Astrocyte of the spinal cord (primary cell): ENCODE measurements around the gene BRF1.

Experiments used
- DNase-seq: peaks from one replicate; pipeline ENCODE4 v3.0.0; 2011; ENCODE audit warnings: low read depth, low spot score
- H3K4me3 ChIP-seq: 2 replicates; pipeline ENCODE4 v1.5.1; 2011; ENCODE audit warnings: low read depth, mild to moderate bottlenecking, low read length, moderate library complexity
- CTCF ChIP-seq: IDR thresholded peaks from 2 replicates; pipeline ENCODE4 v1.5.1; 2012; ENCODE audit warnings: low read depth, mild to moderate bottlenecking, low read length, inconsistent platforms
- in situ Hi-C: cut with HindIII; loops from 2 replicates; pipeline ENCODE4 v1.10.0; 2017; ENCODE audit warnings: low sequenced_read_pairs

The BRF1 gene

GRCh38 chr14:105229099-105229655 lies 71.6 kb downstream of the BRF1 start:
- TF ChIP-seq CTCF, result no peak
- DNase-seq, result no peak
- H3K4me3 ChIP-seq, result no peak overlapping the region
- in situ Hi-C loops, result no loop called here

GRCh38 chr14:105228562-105228961 lies 72.2 kb downstream of the BRF1 start:
- no peak for TF ChIP-seq CTCF
- no peak for DNase-seq
- in situ Hi-C loops, result no loop called here

GRCh38 chr14:105227346-105227745 lies 73.5 kb downstream of the BRF1 start:
- no peak for DNase-seq
- no peak overlapping the region for H3K4me3 ChIP-seq
- no peak for TF ChIP-seq CTCF
- in situ Hi-C loops, result no loop called here

More at GRCh38 chr14:105228562-105228961, 72.2 kb downstream of the BRF1 start:
- H3K4me3 ChIP-seq, result no peak overlapping the region

- H3K4me3 ChIP-seq, result no peak overlapping the region
- DNase-seq, result no peak
- TF ChIP-seq CTCF, result no peak
- in situ Hi-C loops, result no loop called here
Observed at GRCh38 chr14:105226198-105226597, 74.6 kb downstream of the BRF1 start.

GRCh38 chr14:105224845-105225570 lies 75.8 kb downstream of the BRF1 start:
- TF ChIP-seq CTCF, result no peak
- no peak for DNase-seq
- H3K4me3 ChIP-seq, result no peak overlapping the region
- in situ Hi-C loops, result no loop called here

GRCh38 chr14:105223770-105224544 lies 76.8 kb downstream of the BRF1 start:
- no peak for DNase-seq
- in situ Hi-C loops, result no loop called here
- TF ChIP-seq CTCF, result no peak
- no peak overlapping the region for H3K4me3 ChIP-seq
